ENCODE data around the gene C6orf141.

C6orf141 gene

DNA sequence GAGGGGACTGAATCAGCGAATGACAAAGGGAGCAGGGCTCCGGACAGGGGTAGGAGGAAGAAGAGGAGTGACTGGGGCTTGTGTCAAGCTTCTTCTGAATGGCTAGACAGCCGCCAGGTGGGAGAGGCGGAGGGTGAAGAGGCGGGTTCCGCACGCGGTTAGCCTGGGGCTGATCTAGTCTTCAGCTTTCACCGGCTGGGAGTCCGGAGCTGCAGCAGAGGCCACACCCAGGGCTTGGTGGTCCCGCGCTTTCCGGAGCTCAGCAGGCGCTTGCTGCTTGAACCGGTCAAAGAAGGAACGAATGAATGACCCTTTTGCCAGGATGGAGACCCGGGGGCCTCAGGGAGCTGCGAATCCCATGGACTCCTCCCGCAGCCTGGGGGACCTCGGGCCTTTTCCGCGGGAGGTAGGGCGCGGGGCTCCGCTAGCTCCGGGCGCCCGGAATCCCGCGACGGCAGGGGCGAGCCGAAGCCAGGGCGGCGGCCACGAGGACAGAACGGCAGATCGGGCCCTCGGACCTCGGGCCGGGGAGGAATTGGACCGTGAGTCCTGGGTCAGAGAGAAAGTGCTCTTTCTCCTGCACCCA lies at the start of gene C6orf141:
TSS of gene C6orf141 (plus strand) at position 177 of the 586 bp plus-strand sequence. CDS start at position 302, 125 bp downstream.
- no peak for DNase-seq (ENCODE audit: low spot score)

DNA sequence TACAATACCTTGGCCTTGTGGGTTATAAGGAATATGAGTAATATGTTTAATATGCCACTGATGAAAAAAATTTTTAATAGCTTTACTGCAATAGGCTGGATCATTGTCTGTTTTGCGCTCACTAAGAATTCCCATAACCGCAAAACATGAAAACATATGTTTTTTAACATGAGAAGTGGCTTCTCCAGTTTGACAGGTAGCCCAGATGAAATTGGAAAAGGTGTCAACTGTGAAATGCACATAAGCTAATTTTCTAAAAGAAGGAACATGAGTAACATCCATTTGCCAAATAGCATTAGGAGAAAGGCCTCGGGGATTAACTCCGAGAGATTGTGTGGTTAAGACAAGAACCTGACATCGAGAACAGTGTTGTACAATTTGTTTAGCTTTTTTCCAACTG lies 45.8 kb upstream of the C6orf141 start:
- no peak for DNase-seq (ENCODE audit: low spot score)

DNA sequence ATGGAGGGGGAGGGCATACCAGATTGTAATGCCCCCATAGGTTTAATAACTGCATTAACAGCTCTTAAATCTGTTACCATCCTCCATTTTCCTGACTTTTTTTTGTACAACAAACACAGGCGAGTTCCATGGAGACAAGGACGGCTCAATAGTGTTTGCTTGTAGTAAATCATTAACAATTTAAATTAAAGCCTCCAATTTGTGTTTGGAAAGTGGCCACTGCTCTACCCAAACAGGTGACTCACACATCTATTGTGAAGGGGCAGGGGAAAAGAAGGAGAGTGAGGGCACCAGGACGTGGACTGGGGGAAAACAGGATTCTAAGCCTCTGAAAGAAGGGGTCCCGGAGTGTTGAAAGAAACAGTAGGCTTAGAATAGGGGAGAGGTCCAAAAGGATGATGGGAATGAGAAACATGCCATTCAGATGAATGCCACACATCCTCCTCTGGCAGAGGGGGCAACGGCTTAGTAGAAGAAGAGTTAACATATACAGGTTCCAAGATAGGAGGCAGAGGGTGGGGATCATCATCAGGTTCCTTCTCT lies 43.8 kb upstream of the C6orf141 start:
- DNase-seq (ENCODE audit: low spot score), result no peak

DNA sequence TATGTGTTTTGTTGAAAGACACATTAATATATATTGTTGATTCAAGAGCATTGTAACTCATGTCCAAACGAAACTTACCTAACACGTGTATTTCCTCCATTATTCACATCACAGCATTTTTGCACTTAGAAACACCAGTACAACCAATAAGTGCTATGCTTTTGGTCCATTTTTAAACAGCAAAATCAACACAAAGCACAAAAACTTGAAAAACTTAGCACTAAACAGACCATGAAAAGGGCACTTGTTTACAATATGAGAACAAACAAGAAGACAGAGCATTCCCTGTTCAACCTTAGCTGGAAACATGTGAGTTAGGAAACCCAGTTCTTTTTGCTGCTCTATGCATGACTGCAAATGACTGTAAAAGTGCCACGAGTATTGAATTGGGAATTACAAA lies 41.1 kb upstream of the C6orf141 start:
- DNase-seq (ENCODE audit: low spot score), result no peak

DNA sequence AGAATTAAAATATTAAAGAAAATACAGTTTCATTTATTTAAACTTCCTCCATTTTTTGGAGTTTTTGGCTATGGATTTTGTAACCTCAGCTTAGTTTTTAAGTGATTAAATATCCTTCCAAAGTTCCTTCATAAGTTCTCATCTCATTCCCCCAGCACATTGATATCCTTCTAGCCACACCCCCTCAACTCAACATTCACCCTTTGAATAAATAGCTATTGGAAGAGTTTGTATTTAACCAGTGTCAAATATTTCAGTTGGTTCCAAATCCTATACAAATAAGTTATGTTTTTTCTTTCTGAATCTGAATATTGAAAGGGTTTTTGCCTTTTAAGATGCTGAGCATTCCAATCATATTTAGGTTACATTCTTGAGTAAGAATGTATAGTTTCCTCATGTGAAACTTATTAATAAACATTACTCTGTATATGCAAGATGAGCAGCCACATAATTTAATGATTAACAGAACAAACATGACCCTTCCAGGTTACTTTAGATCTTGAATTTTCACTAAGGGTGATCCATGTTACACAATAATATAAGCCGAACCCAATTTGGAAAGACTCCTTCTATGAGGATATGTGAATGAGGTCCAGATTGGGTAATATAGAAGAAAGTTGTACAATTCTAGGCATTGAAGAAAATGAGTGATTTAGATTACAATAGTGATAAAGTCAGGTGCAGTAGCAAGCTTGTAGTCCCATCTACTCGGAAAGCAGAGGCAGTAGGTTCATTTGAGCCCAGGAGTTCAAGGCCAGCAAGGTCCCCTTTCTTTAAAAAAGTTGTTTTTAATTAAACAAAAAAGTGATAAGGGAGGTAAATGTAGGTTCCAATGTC lies 37.1 kb upstream of the C6orf141 start:
- no peak for DNase-seq (ENCODE audit: low spot score)

DNA sequence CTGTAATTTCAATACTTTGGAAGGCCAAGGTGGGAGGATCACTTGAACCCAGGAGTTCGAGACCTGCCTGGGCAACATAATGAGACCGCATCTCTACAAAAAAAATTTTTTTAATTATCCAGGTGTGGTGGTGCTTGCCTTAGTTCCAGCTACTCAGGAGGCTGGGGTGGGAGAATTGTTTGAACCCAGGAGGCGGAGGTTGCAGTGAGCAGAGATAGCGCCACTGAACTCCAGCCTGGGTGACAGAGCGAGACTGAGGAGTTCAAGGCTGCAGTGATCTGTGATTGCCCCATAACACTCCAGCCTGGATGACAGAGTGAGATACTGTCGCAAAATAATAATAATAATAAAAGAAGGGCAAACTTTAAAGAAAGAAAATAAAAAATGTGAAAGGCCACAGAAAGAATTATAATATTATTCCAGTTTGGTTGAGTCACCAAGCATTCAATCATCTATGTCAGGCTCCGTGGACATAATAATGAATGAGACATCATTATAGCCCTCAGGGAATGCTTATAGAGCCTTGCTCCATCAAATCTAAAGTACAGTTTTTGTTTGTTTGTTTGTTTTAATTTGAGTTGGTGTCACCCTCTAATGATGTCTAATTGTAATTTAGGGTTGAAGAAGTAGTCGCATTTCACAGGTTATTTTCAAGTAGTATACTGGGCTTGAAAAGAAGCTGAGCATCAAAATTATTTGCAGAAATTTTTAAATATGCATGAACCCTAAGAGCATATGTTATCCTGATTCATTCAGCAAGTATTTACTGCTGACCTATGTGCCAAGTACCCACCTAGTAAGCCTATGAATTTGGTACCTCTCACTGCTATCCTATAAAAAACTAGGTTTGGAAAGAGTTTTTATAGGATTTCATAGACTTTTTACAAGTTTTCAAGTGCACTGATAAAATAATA lies 35.6 kb upstream of the C6orf141 start:
- no peak for DNase-seq (ENCODE audit: low spot score)

DNA sequence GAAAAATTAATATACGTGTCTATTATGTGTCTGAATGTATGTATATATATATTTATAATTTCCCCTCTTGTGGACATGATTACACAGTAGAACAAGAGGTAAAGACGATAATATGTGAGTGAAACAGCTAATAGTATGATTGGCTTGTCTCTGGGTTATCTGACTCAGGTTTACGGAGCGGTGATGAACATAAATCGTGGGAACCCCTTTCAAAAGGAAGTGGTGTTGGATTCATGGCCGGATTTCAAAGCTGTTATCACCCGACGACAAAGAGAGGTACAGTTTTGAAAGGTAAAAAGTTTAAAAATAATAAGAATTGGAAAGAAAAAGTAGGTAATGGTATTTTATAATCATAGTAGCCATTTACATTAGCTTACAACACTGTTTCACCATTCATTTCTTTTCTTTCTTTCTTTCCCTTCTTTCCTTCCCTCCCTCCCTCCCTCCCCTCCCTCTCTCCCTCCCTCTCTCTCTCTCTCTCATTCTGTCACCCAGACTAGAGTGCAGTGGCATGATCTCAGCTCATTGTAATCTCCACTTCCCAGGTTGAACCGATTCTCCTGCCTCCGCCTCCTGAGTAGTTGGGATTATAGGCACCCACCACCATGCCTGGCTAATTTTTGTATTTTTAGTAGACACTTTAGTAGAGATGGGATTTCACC lies 34.9 kb upstream of the C6orf141 start:
- no peak for DNase-seq (ENCODE audit: low spot score)

DNA sequence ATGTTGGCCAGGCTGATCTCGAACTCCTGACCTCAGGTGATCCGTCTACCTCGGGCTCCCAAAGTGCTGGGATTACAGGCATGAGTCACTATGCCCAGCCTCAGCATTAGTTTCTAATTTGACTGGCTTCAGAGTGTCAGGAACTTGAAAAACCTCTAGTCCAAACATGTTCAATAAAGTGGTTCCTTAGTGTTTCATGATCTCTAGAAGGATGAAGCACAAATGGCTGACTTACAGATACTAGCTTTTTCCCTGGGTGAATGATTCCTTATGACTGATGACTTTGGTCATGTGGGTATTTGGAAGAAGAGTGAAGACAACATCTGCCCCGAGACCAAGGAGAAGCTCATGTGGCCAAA lies 34.3 kb upstream of the C6orf141 start:
- DNase-seq (ENCODE audit: low spot score), result no peak

DNA sequence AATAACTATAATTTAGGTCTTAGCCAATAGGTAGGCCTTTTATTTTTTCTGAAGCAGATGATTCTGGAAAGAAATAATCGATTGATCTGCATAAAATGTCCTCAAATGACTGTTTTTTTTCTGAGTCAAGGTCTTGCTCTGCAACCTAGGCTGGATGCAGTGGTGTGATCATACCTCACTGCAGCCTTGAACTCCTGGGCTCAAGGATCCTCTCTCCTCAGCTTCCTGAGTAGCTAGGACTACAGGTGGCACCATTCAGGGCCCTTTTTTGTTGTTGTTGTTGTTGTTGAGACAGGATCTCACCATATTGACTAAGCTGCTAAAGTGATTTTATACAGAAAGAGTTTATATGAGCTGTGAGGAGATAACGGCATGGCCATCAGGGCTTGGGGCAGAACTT lies 32.5 kb upstream of the C6orf141 start:
- DNase-seq (ENCODE audit: low spot score), result no peak

DNA sequence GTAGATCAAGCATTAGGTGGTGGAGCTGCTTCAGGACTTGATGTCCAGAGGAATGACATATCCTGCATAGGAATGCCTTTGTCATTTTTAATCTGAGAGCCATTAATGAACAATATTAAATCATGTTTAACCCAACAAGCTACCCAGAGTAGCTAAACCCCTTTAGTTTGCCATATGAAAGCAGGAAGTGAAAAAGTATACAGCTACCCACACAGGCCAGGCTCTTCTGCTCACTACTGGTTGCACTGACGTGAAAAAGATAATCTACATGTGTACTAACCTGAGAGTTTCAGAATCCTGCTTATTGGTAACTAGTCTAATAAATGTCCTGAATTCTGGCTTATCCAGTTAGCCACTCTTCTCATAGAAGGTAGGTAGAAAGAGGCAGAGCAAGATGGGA lies 30.8 kb upstream of the C6orf141 start:
- DNase-seq (ENCODE audit: low spot score), result no peak

DNA sequence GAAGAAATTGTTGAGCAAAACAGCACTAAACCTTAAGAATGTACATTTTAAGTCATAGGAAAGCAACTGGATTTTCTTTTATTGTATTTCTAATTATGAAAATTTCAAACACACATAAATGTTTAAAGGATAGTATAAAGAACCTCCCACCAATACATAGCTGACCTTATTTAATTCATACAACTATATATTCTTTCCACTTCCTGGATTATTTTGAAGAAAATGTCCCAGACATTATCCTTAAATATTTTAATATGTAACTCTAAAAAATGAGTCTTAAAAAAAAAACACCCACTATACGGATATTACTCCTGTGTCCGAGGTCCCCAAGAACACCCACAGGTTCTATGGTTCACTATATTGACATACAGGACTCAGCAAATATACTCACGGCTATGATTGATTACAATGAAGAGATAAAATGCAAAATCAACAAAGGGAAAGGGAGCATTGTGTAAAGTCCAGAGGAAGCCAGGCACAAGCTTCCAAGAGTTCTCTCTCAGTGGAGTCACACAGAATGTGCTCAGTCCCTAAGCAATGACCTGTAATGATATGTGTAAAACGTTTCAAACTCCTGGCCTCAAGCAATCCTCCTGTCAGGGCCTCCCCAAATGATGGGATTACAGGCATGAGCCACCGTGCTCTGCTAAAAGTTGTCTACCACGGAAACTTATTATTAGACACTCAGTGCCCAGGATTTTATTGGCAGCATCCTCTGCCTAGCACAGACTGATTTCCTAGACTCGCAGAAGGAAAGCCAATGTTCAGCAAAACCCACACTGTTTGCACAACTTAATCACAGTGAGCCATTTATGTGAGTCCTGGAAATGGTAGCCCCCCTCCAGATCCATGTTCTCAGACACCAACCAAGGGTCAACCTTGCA lies 27.5 kb upstream of the C6orf141 start:
- DNase-seq (ENCODE audit: low spot score), result no peak

DNA sequence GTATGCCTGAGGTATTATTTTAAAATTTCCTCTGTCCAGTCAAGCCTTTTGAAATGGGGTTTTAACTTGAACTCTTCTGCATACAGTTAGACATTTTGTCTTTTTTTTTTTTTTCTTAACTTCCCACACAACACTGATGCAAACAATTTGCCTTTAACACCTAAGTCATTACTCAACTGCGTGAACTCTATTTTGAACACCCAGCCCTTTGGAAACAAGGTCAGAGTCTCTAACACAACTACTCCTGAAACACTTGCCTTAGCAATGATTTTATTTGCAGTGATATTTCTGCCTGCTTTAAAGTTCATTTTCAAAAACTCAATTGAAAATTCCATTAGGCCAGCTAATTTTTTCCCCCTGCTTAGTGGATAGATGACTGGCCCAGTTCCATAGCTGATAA lies 26.6 kb upstream of the C6orf141 start:
- no peak for DNase-seq (ENCODE audit: low spot score)

DNA sequence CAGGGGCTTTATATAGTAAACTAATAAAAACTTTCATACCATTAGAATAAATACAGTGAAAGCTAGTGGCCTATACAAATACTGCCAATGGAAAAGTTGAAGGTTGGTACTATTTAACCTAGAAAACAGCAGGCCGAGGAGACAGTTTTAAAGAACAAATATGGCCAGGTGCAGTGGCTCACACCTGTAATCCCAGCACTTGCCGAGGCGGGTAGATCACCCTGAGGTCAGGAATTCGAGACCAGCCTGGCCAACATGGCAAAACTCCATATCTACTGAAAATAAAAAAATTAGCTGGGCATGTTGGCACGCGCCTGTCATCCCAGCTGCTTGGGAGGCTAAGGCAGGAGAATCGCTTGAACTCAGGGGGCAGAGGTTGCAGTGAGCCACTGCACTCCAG lies 25.9 kb upstream of the C6orf141 start:
- DNase-seq (ENCODE audit: low spot score), result no peak

DNA sequence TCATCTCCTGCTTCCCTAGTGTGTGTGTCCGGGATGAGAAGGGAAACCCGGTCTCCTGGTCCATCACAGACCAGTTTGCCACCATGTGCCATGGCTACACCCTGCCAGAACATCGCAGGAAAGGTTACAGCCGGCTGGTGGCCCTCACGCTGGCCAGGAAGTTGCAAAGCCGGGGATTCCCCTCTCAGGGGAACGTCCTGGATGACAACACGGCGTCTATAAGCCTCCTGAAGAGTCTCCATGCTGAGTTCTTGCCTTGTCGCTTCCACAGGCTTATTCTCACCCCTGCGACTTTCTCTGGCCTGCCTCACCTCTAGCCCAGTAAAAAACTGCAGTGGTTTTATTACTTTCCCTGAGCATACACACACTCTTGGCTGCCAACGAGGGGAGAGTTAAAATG lies 23.9 kb upstream of the C6orf141 start:
- DNase-seq (ENCODE audit: low spot score), result no peak

DNA sequence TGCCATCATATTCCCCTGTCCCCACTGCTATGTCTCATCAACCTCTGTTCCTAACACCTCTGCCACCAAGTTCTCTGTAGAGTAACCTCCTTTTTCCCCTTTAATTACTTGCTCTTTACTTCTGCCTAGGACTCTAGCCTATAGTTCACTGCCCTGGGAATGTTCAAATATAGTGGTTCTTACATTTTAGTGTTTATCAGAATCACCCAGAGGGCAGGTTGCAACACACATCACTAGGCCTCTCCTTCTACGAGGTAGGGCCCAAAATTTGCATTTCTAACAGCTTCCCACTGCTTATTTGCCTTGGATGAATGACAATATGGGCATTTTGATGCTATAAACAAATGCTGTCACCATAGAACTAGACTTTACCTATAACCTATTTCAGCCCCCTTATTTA lies 23.1 kb upstream of the C6orf141 start:
- no peak for DNase-seq (ENCODE audit: low spot score)

DNA sequence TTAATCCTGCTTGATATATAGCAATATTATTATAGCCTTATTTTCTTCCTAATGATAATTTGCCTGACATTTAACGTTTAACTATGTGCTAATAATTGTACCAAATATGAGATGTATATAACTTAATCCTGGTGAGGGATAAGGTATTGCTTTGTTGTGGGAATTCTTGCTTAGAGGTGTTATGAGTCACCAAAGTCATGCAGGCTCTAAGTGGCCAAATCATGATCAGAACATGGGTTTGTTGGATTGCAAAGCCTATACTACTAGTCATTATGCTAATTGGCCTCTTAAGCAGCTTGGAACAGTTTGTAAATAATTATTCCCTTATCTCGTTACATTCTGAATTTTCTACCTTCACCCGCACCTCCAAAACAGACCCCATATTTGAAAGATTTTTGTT lies 21.9 kb upstream of the C6orf141 start:
- no peak for DNase-seq (ENCODE audit: low spot score)

DNA sequence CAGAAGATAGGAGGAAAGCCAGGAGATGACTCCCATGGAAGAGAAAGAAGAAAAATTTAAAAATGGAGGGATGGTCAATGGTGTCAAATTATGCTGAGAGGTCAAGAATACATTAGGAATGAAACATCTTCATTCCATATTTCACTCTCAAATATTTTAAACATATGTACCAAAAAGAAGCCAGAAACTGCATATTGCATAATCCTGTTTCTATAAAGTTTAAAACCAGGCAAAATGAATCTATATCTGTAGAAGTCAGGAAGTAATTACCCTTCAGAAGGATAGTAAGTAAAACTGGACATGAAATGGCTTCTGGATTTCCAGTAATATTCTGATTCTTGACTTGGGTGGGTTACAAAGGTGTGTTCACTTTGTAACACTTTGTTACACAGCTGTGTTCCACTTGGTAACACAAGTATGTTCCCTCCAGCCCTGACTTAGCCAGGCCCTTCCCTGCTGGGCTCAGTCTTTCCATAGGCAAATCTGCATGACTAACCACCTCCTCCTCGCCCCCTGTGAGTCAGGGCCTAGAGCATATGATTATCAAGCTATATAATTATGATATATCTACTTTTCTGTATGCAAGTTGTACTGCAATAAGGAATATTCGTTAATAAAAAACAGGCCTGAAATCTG lies 20.2 kb upstream of the C6orf141 start:
- DNase-seq (ENCODE audit: low spot score), result no peak

DNA sequence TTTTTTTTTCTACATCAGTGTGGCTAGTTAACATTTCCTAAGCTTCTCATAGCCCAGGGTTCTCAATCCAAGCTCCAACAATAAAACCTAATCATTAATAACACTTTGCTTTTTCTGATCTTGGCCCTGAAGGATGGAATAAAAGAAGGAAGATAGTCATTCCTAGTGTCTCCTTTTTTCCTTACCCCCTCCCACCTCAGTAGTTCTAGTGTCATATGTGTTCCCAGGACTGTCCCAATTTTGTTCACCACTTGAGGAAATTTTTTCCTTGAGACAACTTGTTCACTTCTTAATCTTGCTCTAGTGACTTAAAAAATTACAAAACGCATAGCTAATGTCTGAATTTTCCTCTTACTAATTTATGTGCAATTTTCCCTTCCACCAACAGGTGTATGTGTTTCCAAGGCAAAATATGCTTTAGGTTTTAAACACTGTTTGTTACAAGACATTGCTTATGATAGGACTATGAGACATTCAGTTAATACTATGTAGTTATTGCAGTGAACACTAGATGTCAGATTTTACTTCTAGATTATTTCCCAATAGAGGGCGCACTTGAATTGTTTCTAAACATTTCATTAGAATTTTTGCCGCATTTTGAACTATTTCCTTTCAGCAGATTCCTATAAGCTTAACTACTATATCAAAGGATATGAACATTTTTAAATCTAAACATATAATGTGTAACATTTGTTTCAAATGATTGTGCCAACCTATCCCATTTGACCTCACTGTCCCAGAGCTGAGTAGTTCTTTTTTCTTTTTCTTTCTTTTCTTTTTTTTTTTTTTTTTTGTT lies 18.5 kb upstream of the C6orf141 start:
- peak; percentile 24 for DNase-seq (ENCODE audit: low spot score)

DNA sequence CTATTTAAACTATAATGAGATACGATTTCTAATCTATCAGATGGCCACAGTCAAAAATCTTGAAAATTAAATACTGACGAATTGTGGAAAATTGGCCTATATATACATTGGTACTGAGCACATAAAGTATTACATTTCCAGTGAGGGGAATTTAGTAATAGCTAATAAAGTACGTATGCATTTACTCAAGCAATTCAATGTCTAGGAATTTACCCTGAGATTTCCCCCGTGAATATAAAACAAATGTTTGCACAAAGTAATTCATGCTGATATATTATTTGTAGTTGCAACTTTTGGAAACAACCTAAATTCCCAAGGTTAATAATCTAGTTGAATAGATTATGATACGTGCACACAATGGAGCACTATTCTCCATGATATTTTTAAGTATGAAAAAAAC lies 14.7 kb upstream of the C6orf141 start:
- DNase-seq (ENCODE audit: low spot score), result no peak

DNA sequence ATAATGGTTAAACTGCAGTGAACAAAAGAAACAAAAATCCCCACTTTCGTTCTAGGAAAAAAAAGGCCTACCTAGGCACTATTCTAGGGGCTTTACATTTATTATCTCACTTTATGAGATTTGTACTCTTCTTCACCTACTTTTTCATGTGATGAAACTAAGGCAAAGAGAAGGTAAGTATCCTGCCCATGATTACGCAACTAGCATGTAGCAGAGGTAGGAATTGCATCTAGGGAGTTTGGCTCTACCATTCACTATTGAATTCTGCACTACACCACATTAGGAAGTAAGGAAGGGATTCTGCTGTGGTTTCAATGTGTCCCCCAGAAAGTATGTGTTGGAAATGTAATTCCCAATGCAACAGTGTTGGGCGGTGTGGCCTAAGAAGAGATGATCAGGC lies 11.4 kb upstream of the C6orf141 start:
- DNase-seq (ENCODE audit: low spot score), result no peak
